Stimulated activated CD8-positive, alpha-beta memory T cell treated with anti-CD3 and anti-CD28 coated beads, Interleukin-4, amount 100 ng/mL, for 48 hours (primary cell): Measurements from ENCODE around the gene SPRR2F.

Source experiments
- DNase-seq: peaks from one replicate; pipeline ENCODE4 v3.0.0-alpha.2; 2020

Gene SPRR2F

GRCh38 chr1:153072806-153073726, 40.2 kb downstream of the SPRR2F start:
- DNase-seq: no peak

GRCh38 chr1:153071511-153071910, 41.8 kb downstream of the SPRR2F start, which contains the start of gene SPRR2B:
Gene SPRR2B (minus strand): TSS chr1:153071611. CDS start chr1:153070839, 772 bp downstream.
- no peak for DNase-seq

- DNase-seq: no peak
Observed at GRCh38 chr1:153070243-153070642, 43.1 kb downstream of the SPRR2F start.
